ENCODE measurements around the gene ARMC5.

DNA sequence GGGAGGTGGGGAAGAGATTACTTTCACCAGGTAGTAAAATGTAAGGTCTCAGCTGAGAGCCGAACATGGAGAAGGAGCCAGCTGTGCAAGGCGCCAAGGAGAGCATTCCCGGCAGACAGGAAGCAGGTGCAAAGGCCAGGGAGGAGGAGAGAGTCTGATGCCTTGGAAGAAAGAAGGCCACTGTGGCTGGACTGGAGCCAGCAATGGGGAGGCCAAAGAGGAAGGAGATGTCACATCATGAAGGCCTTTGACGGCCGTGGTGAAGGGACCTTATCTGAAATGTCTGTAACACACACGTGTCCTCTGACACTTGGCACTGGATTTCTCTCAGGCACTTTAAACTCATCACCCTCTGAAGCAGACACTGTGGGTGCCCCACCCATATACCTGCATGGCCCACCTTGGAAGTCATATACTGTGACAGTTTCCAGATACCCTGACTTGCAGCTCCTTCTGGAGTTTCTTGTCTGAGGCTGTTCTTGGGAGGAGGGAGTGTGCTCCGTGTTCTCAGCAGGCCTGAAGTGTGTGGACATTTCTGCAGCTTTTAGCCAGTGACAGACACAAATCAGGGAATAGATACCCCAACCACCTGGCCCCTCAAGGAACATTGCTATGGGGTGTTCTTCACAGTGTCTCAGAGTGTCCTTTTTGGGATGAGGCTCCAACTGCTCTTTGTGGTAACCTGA, 21.7 kb downstream of the ARMC5 start:
- TF ChIP-seq POLR2A (IDR thresholded peaks at IDR 0.05): no peak
- TF ChIP-seq, protein P1, sequence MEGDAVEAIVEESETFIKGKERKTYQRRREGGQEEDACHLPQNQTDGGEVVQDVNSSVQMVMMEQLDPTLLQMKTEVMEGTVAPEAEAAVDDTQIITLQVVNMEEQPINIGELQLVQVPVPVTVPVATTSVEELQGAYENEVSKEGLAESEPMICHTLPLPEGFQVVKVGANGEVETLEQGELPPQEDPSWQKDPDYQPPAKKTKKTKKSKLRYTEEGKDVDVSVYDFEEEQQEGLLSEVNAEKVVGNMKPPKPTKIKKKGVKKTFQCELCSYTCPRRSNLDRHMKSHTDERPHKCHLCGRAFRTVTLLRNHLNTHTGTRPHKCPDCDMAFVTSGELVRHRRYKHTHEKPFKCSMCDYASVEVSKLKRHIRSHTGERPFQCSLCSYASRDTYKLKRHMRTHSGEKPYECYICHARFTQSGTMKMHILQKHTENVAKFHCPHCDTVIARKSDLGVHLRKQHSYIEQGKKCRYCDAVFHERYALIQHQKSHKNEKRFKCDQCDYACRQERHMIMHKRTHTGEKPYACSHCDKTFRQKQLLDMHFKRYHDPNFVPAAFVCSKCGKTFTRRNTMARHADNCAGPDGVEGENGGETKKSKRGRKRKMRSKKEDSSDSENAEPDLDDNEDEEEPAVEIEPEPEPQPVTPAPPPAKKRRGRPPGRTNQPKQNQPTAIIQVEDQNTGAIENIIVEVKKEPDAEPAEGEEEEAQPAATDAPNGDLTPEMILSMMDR (IDR thresholded peaks at IDR 0.05): no peak
